ENCODE measurements around the gene GNG7.

Gene GNG7

DNA sequence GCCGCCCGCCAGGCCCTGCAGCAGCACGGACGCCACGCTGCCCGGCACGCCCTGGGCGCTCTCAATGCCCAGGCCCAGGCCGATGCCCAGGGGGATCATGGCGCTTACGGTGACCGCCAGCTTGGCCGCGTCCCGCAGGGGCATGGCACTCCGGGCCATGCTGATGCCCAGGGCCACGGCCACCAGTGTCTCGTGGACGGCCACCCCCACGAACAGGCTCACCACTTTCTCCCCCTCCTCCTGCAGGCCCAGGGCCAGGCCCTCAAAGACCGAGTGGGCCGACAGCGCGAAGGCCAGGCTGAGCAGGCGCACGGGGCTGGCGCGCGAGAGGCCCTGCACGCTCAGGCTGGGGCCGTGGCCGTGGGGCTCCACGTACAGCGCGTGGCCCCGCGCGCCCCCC is 30.4 kb upstream of the GNG7 start:
- no peak overlapping the region for H3K27ac ChIP-seq
- H3K79me2 ChIP-seq: no peaks in the 10 kb centered on the region
- H3K4me2 ChIP-seq (ENCODE audit: low read length): no peak overlapping the region
- no peaks in the 10 kb centered on the region for H3K36me3 ChIP-seq (ENCODE audit: control insufficient read depth, insufficient read depth, low read length)
- H3K4me1 ChIP-seq: no peaks in the 10 kb centered on the region
- H3K4me3 ChIP-seq (ENCODE audit: low read depth, low read length): no peak overlapping the region
- no peak overlapping the region for H2AFZ ChIP-seq
- H3K27me3 ChIP-seq (ENCODE audit: control insufficient read depth, insufficient read depth, low read length): no peaks in the 10 kb centered on the region
- H3K9me3 ChIP-seq (ENCODE audit: control insufficient read depth, low read length): no peaks in the 10 kb centered on the region
- TF ChIP-seq, protein P1, sequence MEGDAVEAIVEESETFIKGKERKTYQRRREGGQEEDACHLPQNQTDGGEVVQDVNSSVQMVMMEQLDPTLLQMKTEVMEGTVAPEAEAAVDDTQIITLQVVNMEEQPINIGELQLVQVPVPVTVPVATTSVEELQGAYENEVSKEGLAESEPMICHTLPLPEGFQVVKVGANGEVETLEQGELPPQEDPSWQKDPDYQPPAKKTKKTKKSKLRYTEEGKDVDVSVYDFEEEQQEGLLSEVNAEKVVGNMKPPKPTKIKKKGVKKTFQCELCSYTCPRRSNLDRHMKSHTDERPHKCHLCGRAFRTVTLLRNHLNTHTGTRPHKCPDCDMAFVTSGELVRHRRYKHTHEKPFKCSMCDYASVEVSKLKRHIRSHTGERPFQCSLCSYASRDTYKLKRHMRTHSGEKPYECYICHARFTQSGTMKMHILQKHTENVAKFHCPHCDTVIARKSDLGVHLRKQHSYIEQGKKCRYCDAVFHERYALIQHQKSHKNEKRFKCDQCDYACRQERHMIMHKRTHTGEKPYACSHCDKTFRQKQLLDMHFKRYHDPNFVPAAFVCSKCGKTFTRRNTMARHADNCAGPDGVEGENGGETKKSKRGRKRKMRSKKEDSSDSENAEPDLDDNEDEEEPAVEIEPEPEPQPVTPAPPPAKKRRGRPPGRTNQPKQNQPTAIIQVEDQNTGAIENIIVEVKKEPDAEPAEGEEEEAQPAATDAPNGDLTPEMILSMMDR (IDR thresholded peaks at IDR 0.05): no peak
- no peak overlapping the region for H3K9ac ChIP-seq

DNA sequence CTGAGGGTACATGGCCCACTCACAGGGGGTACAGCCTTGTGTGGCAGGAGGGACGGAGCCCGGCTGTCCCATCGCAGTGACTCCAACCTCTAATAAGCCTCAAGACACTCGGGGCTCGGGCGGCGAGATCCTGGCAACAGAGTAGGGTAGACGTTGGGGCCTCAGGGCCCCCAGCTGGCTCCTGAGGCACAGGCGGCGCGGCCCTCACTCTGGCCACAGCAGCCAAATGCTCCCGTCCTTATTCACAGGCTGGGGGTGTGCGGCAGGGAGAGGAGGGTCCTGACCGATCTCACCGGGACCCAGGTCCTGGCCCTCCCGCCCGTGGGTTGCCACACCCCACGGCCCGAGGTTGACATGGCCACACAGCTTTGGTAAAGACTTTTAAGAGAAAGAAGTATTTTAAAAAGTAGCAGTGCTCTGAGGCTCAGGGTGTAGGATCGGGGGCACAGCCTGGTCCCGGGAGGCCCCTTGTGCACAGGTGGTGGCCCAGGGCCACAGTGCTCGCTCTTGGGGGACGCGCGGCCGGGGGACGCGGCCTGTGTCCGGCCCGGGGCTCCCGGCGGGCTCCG is 29.7 kb upstream of the GNG7 start:
- Histone ChIP-seq H3K4me2 (ENCODE audit: low read length) (no peak overlapping the region), H3K9ac (no peak overlapping the region), H3K36me3 (ENCODE audit: control insufficient read depth, insufficient read depth, low read length) (no peaks in the 10 kb centered on the region), H3K4me1 (no peaks in the 10 kb centered on the region), H3K27ac (no peak overlapping the region), H3K9me3 (ENCODE audit: control insufficient read depth, low read length) (no peaks in the 10 kb centered on the region), H3K79me2 (no peaks in the 10 kb centered on the region), H3K4me3 (ENCODE audit: low read depth, low read length) (no peak overlapping the region), H2AFZ (no peak overlapping the region), H3K27me3 (ENCODE audit: control insufficient read depth, insufficient read depth, low read length) (no peaks in the 10 kb centered on the region)
- TF ChIP-seq, protein P1 (IDR thresholded peaks at IDR 0.05): no peak

DNA sequence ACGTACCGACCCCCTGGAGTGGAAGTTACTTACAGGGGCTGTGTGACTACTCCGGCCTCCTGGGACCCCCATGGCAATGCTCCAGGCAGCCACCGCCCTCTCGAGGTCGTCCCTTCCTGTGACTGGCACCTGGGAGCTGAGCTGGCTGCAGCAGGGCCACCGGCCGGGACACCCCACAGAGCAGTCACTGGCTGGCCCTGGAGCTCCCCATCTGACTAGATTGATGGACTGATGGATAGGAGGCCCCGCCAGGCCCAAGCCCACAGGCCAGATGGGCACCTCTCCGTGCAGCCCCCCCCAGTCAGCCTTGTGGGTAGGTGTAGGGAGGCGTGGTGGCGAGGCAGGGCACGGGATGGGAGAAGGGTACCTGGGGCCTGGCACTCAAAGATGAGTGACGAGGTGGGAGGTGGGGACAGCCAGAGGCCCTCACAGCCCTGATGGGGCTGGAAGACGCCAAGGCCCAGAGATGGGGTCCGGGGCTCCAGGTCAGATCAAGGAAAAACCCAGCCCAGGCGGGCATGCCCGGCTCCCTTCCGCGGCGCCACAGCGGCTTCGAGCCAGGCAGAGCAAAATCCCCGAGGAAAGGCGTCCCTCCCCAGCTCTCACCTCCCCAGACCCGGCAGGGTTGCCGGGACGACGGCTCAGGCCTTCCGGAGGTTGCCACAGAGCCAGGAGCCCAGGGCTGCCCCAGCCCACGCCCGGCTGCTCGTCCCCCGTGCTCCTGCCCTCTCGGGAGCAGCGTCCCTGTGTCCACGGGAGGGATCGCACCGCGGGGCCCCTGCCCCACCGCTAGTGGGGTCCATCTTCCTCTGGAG is 28.9 kb upstream of the GNG7 start:
- H3K4me3 ChIP-seq (ENCODE audit: low read depth, low read length): no peak overlapping the region
- H3K9me3 ChIP-seq (ENCODE audit: control insufficient read depth, low read length): no peaks in the 10 kb centered on the region
- H3K9ac ChIP-seq: no peak overlapping the region
- H3K27ac ChIP-seq: no peak overlapping the region
- TF ChIP-seq, protein P1 (IDR thresholded peaks at IDR 0.05): no peak
- no peak overlapping the region for H2AFZ ChIP-seq
- peaks cover 2% of the 10 kb centered on the region for H3K4me1 ChIP-seq
- no peaks in the 10 kb centered on the region for H3K27me3 ChIP-seq (ENCODE audit: control insufficient read depth, insufficient read depth, low read length)
- no peak overlapping the region for H3K4me2 ChIP-seq (ENCODE audit: low read length)
- H3K36me3 ChIP-seq (ENCODE audit: control insufficient read depth, insufficient read depth, low read length): no peaks in the 10 kb centered on the region
- no peaks in the 10 kb centered on the region for H3K79me2 ChIP-seq

DNA sequence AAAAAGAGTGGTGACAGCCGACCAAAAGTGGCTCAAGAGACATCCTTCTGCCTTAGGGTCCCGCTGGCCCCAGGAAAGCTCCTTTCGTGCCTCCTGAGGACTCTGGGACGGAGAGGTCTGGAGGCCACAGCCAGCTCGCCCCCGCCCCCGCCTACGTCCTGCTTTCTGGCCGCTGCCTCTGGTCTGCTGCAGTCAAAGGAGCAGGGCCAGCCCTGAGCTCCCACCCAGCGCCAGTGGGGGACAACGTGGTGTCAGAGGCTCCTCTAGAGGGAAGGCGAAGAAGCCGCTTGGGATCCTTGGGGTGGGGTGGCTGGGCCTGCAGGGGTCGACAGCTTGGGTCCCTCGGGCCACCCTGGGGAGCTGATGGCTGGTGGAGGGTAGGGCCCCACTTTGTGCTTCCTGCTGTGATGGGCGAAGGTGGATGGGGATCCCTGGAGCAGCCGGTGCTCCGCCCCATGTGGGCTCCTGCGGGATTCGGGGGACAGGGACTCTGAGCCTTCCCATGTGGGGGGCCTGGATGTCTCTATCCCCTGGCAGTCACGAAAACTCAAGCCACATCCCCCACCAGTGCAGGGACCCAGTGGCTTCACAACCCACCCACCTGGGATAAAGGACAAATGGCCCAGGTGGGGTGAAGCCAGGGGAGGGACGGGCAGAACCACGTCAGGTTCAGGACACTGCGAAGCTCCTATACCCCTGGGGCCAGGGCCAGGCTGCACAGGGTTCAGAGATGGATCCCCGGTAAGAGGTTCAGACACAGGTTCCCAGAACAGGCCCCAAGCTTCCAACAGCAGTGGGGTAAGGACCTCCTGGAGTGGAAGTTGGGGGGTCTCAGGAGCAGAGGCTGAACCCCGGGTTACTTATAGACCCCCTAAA is 27.7 kb upstream of the GNG7 start:
- no peaks in the 10 kb centered on the region for H3K27me3 ChIP-seq (ENCODE audit: control insufficient read depth, insufficient read depth, low read length)
- H3K4me2 ChIP-seq (ENCODE audit: low read length): no peak overlapping the region
- peaks cover 2% of the 10 kb centered on the region for H3K4me1 ChIP-seq
- H3K79me2 ChIP-seq: no peaks in the 10 kb centered on the region
- H3K36me3 ChIP-seq (ENCODE audit: control insufficient read depth, insufficient read depth, low read length): no peaks in the 10 kb centered on the region
- H3K9ac ChIP-seq: no peak overlapping the region
- H2AFZ ChIP-seq: no peak overlapping the region
- no peak overlapping the region for H3K27ac ChIP-seq
- H3K4me3 ChIP-seq (ENCODE audit: low read depth, low read length): no peak overlapping the region
- H3K9me3 ChIP-seq (ENCODE audit: control insufficient read depth, low read length): no peaks in the 10 kb centered on the region
- TF ChIP-seq, protein P1 (IDR thresholded peaks at IDR 0.05): no peak

Data from parathyroid adenoma (tissue), 2 donors.